Upper lobe of left lung (tissue), 6 donors: Measurements from ENCODE around the gene PLAAT5. TPM values are rescaled to one million over a fixed set of nuclear protein-coding genes. Genes with fewer than 3 reads are reported as not detected.

ENCODE experiments used
- ATAC-seq, 2 donors: fragments of 200-7000 bp; cut with Tn5 transposase; one replicate each; pipeline ENCODE4 v1.9.1; 2022; ENCODE audit warnings: mild to moderate bottlenecking in 2 of 2, moderate library complexity in 2 of 2; ENCODE audit not compliant: low FRiP score in 2 of 2
- DNase-seq, 2 donors: peaks; one replicate each; pipeline ENCODE4 v3.0.0-alpha.2; 2019 to 2020
- H3K27ac ChIP-seq, 4 donors: fragments of 200-600 bp; sonication (generic); one replicate each; pipeline ENCODE4 v1.5.1; 2016 to 2019
- H3K27me3 ChIP-seq, 4 donors: fragments of 200-600 bp; sonication (generic); one replicate each; pipeline ENCODE4 v1.5.1; 2017 to 2019
- H3K36me3 ChIP-seq, 4 donors: fragments of 200-600 bp; sonication (generic); one replicate each; pipeline ENCODE4 v1.5.1; 2016 to 2019
- H3K4me1 ChIP-seq, 4 donors: fragments of 200-600 bp; sonication (generic); one replicate each; pipeline ENCODE4 v1.5.1; 2018 to 2019
- H3K4me3 ChIP-seq, 4 donors: fragments of 200-600 bp; sonication (generic); one replicate each; pipeline ENCODE4 v1.5.1; 2017 to 2019; ENCODE audit warnings: mild to moderate bottlenecking in 2 of 4, moderate library complexity in 1 of 4
- H3K9me3 ChIP-seq, 4 donors: fragments of 200-600 bp; sonication (generic); one replicate each; pipeline ENCODE4 v1.5.1; 2018 to 2019
- CTCF ChIP-seq, 6 experiments: fragments of 450-650 bp in 4 of 6; fragments of 200-600 bp in 2 of 6; sonication (generic) in 2 of 6; IDR thresholded peaks; one replicate each; pipeline ENCODE4 v1.5.1; 2016 to 2019; ENCODE audit warnings: antibody characterized with exemption in 6 of 6
- EP300 ChIP-seq, 4 donors: sonication (generic); formaldehyde crosslinking; IDR thresholded peaks; one replicate each; pipeline ENCODE4 v1.5.1; 2017; ENCODE audit warnings: antibody characterized with exemption in 4 of 4, control low read depth in 2 of 4
- POLR2A ChIP-seq, 4 donors: fragments of 450-650 bp; IDR thresholded peaks; one replicate each; pipeline ENCODE4 v1.5.1; 2016 to 2017; ENCODE audit warnings: antibody characterized with exemption in 4 of 4, mild to moderate bottlenecking in 2 of 4
- POLR2AphosphoS5 ChIP-seq, 2 donors: sonication (generic); formaldehyde crosslinking; IDR thresholded peaks; one replicate each; pipeline ENCODE4 v1.5.1; 2017; ENCODE audit warnings: antibody characterized with exemption in 2 of 2
- WGBS, 2 donors: methylation state at CpG; one replicate each; pipeline ENCODE4 v1.1.5; 2017 to 2018; 5-methylcytosine and 5-hydroxymethylcytosine counted together
- total RNA-seq, 6 donors: library from RNA; depleted of rRNA in 4 of 6; stranded (reverse); fragments of >200 nt in 4 of 6; gene quantifications; one replicate each; pipeline versions ENCODE4 v1.1.0 to v1.2.1, GENCODE V29; 2016 to 2021
- donor health status: DM: no; HTN: no; CAD: no; lungs with moderate emphysema.
- donor health status: DM: no; HTN: yes; CAD: no; lungs with severe emphysema.

The PLAAT5 gene
- total RNA-seq, 6 donors from 2014 or later = 1.0 to 7.2 (median 3.1) TPM

DNA sequence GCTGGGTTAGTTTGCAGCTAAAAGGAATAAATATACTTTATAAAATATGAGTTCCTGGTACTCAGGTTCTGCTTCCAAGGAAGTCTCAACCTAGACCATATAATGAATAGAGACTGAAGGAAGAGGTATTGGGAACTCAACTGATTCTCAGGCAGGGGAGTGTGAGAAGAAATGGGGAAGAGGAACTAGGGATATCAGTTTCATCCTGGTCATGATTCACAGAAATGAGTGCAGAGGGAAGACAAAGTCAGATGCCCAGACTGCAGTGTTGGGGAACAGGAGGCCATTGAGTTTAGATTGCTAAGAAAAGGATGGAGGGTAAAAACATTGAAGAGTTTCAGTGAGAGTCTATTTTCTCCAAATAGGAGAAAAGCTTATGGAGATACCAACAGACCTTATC, 28.8 kb downstream of the PLAAT5 start:
- no peaks in the 10 kb centered on the region for H3K9me3 ChIP-seq
- no peaks in the 10 kb centered on the region for H3K4me1 ChIP-seq
- no peak for DNase-seq
- no peak for TF ChIP-seq POLR2A (IDR thresholded peaks at IDR 0.05)
- TF ChIP-seq CTCF (IDR thresholded peaks at IDR 0.05) = no peak
- no peak for TF ChIP-seq EP300 (IDR thresholded peaks at IDR 0.05)
- TF ChIP-seq POLR2AphosphoS5 (IDR thresholded peaks at IDR 0.05) = no peak
- H3K36me3 ChIP-seq = no peaks in the 10 kb centered on the region
- no peak overlapping the region for H3K4me3 ChIP-seq
- H3K27ac ChIP-seq = no peak overlapping the region
- no peaks in the 10 kb centered on the region for H3K27me3 ChIP-seq
- ATAC-seq = no peak

DNA sequence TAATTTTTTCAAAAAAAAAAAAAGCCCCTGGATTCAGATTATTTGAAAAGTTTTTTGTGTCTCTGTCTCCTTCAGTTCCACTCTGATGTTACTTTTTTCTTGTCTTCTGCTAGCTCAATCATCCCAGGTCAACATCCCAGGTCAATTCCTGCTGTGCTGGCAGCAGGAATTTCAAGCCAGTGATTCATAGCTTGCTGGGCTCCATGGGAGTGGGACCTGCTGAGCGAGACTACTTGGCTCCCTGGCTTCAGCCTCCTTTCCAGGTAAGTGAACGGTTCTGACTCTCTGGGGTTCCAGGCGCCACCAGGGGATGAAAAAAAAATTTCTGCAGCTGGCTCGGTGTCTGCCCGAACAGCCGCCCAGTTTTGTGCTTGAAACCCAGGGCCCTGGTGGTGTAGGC, 31.4 kb downstream of the PLAAT5 start:
- ATAC-seq (no peak), DNase-seq (no peak)
- Histone ChIP-seq H3K27ac (no peak overlapping the region), H3K9me3 (no peaks in the 10 kb centered on the region), H3K4me1 (no peaks in the 10 kb centered on the region), H3K27me3 (no peaks in the 10 kb centered on the region), H3K4me3 (no peak overlapping the region), H3K36me3 (no peaks in the 10 kb centered on the region)
- WGBS, 2 donors = 75% methylated on average over 6 of the region's 6 CpGs
- TF ChIP-seq EP300 (IDR thresholded peaks at IDR 0.05) (no peak), CTCF (IDR thresholded peaks at IDR 0.05) (no peak), POLR2A (IDR thresholded peaks at IDR 0.05) (no peak), POLR2AphosphoS5 (IDR thresholded peaks at IDR 0.05) (no peak)

DNA sequence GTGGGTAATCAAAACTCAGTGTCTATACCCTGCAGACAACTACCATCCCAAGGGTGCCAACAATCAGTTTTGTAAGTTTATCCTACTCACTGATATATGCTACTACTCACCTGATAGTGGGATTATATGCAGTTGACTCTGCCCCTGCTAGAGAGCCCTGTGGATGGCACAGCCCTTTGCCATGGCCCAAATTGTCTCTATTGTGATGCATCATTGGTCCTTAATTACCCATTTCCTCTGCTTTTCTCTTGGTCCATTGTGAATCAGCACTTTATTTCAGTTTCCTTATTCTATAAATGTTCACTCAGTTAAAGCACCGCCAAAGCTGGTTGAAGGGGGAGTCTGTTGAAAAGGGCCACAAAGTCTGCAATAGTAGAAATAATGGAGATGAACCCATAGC, 42.3 kb downstream of the PLAAT5 start:
- Histone ChIP-seq H3K9me3 (no peaks in the 10 kb centered on the region), H3K4me1 (no peaks in the 10 kb centered on the region), H3K4me3 (no peak overlapping the region), H3K36me3 (no peaks in the 10 kb centered on the region), H3K27ac (no peak overlapping the region), H3K27me3 (no peaks in the 10 kb centered on the region)
- ATAC-seq = no peak
- 19 to 38% methylated on average over 1 of the region's 1 CpG for WGBS, 2 donors
- no peak for DNase-seq
- TF ChIP-seq EP300 (IDR thresholded peaks at IDR 0.05) (no peak), POLR2A (IDR thresholded peaks at IDR 0.05) (no peak), CTCF (IDR thresholded peaks at IDR 0.05) (no peak), POLR2AphosphoS5 (IDR thresholded peaks at IDR 0.05) (no peak)

DNA sequence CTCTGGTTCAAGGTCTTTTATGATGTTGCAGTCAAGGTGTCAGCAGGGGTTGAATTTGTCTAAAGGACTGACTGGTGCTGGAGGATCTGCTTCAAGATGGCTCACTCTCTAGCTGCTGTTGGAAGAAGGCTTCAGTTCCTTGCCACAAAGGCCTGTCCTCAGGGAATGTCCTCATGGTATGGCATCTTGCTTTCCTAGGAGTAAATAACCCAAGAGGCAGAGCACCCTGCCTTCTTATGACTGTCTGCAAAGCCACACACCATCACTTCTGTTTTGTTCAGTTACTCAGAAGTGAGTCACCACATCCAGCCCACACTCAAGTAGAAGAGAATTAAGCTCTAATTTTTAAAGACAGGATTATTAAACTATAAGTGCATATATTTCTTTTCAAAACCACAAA, 45.2 kb downstream of the PLAAT5 start:
- Histone ChIP-seq H3K27ac (no peak overlapping the region), H3K4me3 (no peak overlapping the region), H3K27me3 (no peaks in the 10 kb centered on the region), H3K4me1 (no peaks in the 10 kb centered on the region), H3K36me3 (no peaks in the 10 kb centered on the region), H3K9me3 (no peaks in the 10 kb centered on the region)
- ATAC-seq (no peak), DNase-seq (no peak)
- TF ChIP-seq EP300 (IDR thresholded peaks at IDR 0.05) (no peak), CTCF (IDR thresholded peaks at IDR 0.05) (no peak), POLR2A (IDR thresholded peaks at IDR 0.05) (no peak), POLR2AphosphoS5 (IDR thresholded peaks at IDR 0.05) (no peak)

DNA sequence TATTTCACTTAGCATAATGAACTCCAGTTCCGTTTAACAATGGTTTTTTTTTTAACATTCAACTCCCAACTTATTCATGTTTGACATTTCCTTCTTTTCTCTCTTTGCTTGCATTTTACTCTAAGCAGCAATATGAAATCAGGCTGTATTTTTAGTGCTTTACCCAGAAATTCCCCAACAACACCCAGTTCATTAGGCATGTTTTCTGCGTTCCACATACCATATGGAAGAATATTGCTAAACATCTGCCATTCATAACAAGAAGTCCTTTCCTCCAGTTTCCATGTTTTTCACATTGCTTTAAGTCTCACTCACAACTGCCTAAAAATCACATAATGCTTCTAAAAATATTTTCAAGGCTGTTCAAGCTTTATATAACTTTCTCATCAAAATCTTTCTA, 45.8 kb downstream of the PLAAT5 start:
- 86% methylated on average over 2 of the region's 2 CpGs for WGBS, 2 donors
- Histone ChIP-seq H3K27ac (no peak overlapping the region), H3K36me3 (no peaks in the 10 kb centered on the region), H3K4me1 (no peaks in the 10 kb centered on the region), H3K27me3 (no peaks in the 10 kb centered on the region), H3K9me3 (no peaks in the 10 kb centered on the region), H3K4me3 (no peak overlapping the region)
- ATAC-seq (no peak), DNase-seq (no peak)
- TF ChIP-seq POLR2AphosphoS5 (IDR thresholded peaks at IDR 0.05) (no peak), EP300 (IDR thresholded peaks at IDR 0.05) (no peak), POLR2A (IDR thresholded peaks at IDR 0.05) (no peak), CTCF (IDR thresholded peaks at IDR 0.05) (no peak)
